Prostate gland (tissue), 2 donors: ENCODE data around the gene CCNF. TPM values are rescaled to one million over a fixed set of nuclear protein-coding genes. Genes with fewer than 3 reads are reported as not detected.

Source experiments
- DNase-seq: peaks from one replicate; pipeline ENCODE4 v3.0.0-alpha.2; 2019; ENCODE audit warnings: low spot score
- H3K27ac ChIP-seq, 2 donors: fragments of 200-600 bp; sonication (generic); 2 replicates each; pipeline ENCODE4 v1.5.1; 2017 to 2019
- H3K27me3 ChIP-seq: fragments of 200-600 bp; sonication (generic); replicated peaks from 2 replicates; pipeline ENCODE4 v1.5.1; 2019; ENCODE audit not compliant: insufficient read depth
- H3K36me3 ChIP-seq, 2 donors: fragments of 200-600 bp; sonication (generic); 1 replicate in 1 of 2; 2 replicates in 1 of 2; pipeline versions ENCODE4 v1.5.1 to v1.8.1; 2017 to 2019
- H3K4me1 ChIP-seq: fragments of 200-600 bp; sonication (generic); replicated peaks from 2 replicates; pipeline ENCODE4 v1.5.1; 2019
- H3K4me3 ChIP-seq, 2 donors: fragments of 200-600 bp; sonication (generic); 2 replicates each; pipeline ENCODE4 v1.5.1; 2017 to 2019
- H3K9me3 ChIP-seq: fragments of 200-600 bp; sonication (generic); 2 replicates; pipeline ENCODE4 v1.5.1; 2017
- POLR2A ChIP-seq: fragments of 450-650 bp; IDR thresholded peaks from one replicate; pipeline ENCODE4 v1.6.1; 2016; ENCODE audit warnings: antibody characterized with exemption, mild to moderate bottlenecking
- POLR2AphosphoS5 ChIP-seq: sonication (generic); formaldehyde crosslinking; IDR thresholded peaks from one replicate; pipeline ENCODE4 v1.6.1; 2017; ENCODE audit warnings: antibody characterized with exemption
- WGBS: methylation state at CpG from one replicate; pipeline ENCODE4 v1.1.5; 2018; 5-methylcytosine and 5-hydroxymethylcytosine counted together
- intact Hi-C: fragments of 100-400 bp; cut with DNase I; formaldehyde crosslinking; loops from one replicate; pipeline ENCODE4 v1.14.2; 2022
- total RNA-seq, 2 donors: library from RNA; depleted of rRNA; stranded (reverse); fragments of >200 nt; gene quantifications; one replicate each; pipeline ENCODE4 v1.1.0, GENCODE V29; 2016
- TF ChIP-seq, protein P1 (sequence below), 4 experiments: fragments of 200-600 bp in 2 of 4; fragments of 450-650 bp in 2 of 4; sonication (generic) in 2 of 4; IDR thresholded peaks; 1 replicate in 3 of 4; 2 replicates in 1 of 4; pipeline ENCODE4 v1.5.1; 2016 to 2019; ENCODE audit warnings: antibody characterized with exemption in 4 of 4, mild to moderate bottlenecking in 2 of 4, moderate library complexity in 2 of 4

The CCNF gene
- total RNA-seq, 2 donors from 2014 or later, result 7.3 to 8.0 TPM

DNA sequence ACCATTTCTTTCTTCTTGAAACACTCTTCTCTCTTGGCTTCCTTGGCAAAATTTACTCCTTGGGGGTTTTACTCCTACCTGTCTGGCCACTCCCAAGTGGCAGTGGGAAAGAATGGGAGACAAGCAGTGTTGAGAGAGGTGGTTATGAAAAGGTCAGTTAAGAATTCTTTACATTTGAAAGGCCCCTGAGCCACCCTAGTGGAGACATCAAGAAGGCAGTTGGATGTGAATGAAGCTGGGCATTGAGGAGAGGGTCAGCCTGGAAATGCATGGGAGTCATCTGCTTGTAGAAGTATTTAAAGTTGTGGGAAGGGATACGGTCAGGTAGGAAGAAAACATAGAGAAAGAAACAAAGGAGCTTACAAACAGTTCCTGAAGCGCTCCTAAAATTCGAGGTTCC, 42.3 kb upstream of the CCNF start:
- Histone ChIP-seq H3K9me3 (no peaks in the 10 kb centered on the region), H3K36me3 (no peaks in the 10 kb centered on the region), H3K27me3 (no peaks in the 10 kb centered on the region), H3K27ac (no peak overlapping the region), H3K4me1 (no peaks in the 10 kb centered on the region), H3K4me3 (no peak overlapping the region)
- no peak for DNase-seq
- TF ChIP-seq POLR2A, result no peak
- TF ChIP-seq, protein P1, sequence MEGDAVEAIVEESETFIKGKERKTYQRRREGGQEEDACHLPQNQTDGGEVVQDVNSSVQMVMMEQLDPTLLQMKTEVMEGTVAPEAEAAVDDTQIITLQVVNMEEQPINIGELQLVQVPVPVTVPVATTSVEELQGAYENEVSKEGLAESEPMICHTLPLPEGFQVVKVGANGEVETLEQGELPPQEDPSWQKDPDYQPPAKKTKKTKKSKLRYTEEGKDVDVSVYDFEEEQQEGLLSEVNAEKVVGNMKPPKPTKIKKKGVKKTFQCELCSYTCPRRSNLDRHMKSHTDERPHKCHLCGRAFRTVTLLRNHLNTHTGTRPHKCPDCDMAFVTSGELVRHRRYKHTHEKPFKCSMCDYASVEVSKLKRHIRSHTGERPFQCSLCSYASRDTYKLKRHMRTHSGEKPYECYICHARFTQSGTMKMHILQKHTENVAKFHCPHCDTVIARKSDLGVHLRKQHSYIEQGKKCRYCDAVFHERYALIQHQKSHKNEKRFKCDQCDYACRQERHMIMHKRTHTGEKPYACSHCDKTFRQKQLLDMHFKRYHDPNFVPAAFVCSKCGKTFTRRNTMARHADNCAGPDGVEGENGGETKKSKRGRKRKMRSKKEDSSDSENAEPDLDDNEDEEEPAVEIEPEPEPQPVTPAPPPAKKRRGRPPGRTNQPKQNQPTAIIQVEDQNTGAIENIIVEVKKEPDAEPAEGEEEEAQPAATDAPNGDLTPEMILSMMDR (IDR thresholded peaks at IDR 0.05), result no peak
- TF ChIP-seq POLR2AphosphoS5, result no peak
- 66% methylated on average over 3 of the region's 3 CpGs for WGBS
- intact Hi-C loops, result no loop called here

DNA sequence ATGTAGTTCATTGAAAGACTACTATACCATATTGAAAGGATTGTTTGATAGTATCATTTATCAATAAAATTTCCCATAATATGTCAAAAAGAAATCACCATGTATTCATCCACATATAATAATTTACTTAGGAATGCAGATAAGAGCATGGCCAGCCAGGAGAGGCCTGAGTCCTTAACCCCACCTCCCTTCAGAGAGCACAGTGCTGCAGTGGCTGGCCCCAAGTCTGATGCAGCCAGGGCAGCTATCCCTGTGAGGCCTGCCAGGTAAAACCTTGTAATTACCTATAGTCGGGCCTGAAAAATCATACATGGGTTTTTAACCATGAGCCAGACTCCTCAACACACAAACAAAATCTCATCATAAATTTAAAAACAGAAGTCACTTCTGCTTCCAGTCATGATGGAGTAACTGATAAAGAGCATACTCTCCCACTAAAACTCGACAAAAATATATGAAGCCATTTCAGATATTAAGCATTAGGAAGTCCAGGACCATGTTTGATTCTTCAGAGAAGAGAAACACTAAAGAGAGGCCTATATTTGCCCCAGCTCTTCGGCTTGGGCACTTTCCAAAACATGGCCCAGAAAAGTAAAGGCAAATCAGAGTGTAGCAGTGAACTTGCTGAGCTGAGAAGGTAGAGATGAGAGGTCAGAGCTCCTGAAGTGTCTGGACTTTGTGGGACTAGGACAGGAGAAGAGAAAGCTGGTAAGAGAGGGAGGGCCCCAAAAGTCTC, 40.9 kb upstream of the CCNF start:
- 68% methylated on average over 3 of the region's 3 CpGs for WGBS
- Histone ChIP-seq H3K27ac (no peak overlapping the region), H3K36me3 (no peaks in the 10 kb centered on the region), H3K9me3 (no peaks in the 10 kb centered on the region), H3K4me3 (no peak overlapping the region), H3K27me3 (no peaks in the 10 kb centered on the region), H3K4me1 (no peaks in the 10 kb centered on the region)
- no peak for TF ChIP-seq POLR2A
- TF ChIP-seq POLR2AphosphoS5, result no peak
- TF ChIP-seq, protein P1 (IDR thresholded peaks at IDR 0.05), result no peak
- intact Hi-C loops, result no loop called here
- no peak for DNase-seq

- 31% methylated on average over 2 of the region's 2 CpGs for WGBS
- TF ChIP-seq POLR2A, result no peak
- TF ChIP-seq POLR2AphosphoS5, result peak; percentile 57
- H3K36me3 ChIP-seq, result no peaks in the 10 kb centered on the region
- H3K4me3 ChIP-seq, result no peak overlapping the region
- H3K27ac ChIP-seq, result no peak overlapping the region
- no peaks in the 10 kb centered on the region for H3K4me1 ChIP-seq
- intact Hi-C loops, result no loop called here
- H3K27me3 ChIP-seq, result no peaks in the 10 kb centered on the region
- H3K9me3 ChIP-seq, result no peaks in the 10 kb centered on the region
- DNase-seq, result peak; percentile 58
Observed at GRCh38 chr16:2388875-2389433, 40.3 kb upstream of the CCNF start.

- intact Hi-C loops, result no loop called here
- no peaks in the 10 kb centered on the region for H3K36me3 ChIP-seq
- no peaks in the 10 kb centered on the region for H3K9me3 ChIP-seq
- DNase-seq, result no peak
- TF ChIP-seq POLR2AphosphoS5, result no peak
- no peak for TF ChIP-seq POLR2A
- TF ChIP-seq, protein P1 (IDR thresholded peaks at IDR 0.05), result no peak
- no peak overlapping the region for H3K27ac ChIP-seq
- H3K27me3 ChIP-seq, result no peaks in the 10 kb centered on the region
- H3K4me3 ChIP-seq, result no peak overlapping the region
- H3K4me1 ChIP-seq, result no peaks in the 10 kb centered on the region
Observed at GRCh38 chr16:2392025-2392424, 37.2 kb upstream of the CCNF start.

- Histone ChIP-seq H3K9me3 (no peaks in the 10 kb centered on the region), H3K27me3 (no peaks in the 10 kb centered on the region), H3K27ac (no peak overlapping the region), H3K4me1 (no peaks in the 10 kb centered on the region), H3K36me3 (no peaks in the 10 kb centered on the region), H3K4me3 (no peak overlapping the region)
- 84% methylated on average over 5 of the region's 5 CpGs for WGBS
- no peak for DNase-seq
- intact Hi-C loops, result no loop called here
- TF ChIP-seq POLR2AphosphoS5 (no peak), POLR2A (no peak)
- TF ChIP-seq, protein P1 (IDR thresholded peaks at IDR 0.05), result no peak
Observed at GRCh38 chr16:2398520-2398919, 30.7 kb upstream of the CCNF start.
